HUES64 (cell line): Measurements from ENCODE around the gene RPS6KA2.

Experiments
- H3K27ac ChIP-seq: 2 replicates; pipeline ENCODE4 v1.7.0; 2013; ENCODE audit warnings: low read depth, low read length, inconsistent platforms
- H3K27me3 ChIP-seq: 2 replicates; pipeline ENCODE4 v1.6.1; 2013; ENCODE audit warnings: mild to moderate bottlenecking, low read length; ENCODE audit not compliant: insufficient read depth
- H3K36me3 ChIP-seq: 2 replicates; pipeline ENCODE4 v1.6.1; 2013; ENCODE audit warnings: mild to moderate bottlenecking, low read length; ENCODE audit not compliant: insufficient read depth
- H3K4me1 ChIP-seq: 2 replicates; pipeline ENCODE4 v1.6.1; 2013; ENCODE audit warnings: mild to moderate bottlenecking, low read length, moderate library complexity; ENCODE audit not compliant: insufficient read depth
- H3K4me3 ChIP-seq: 2 replicates; pipeline ENCODE4 v1.5.1; 2013; ENCODE audit warnings: mild to moderate bottlenecking, low read length, moderate library complexity
- H3K9ac ChIP-seq: 2 replicates; pipeline ENCODE4 v1.6.1; 2013; ENCODE audit warnings: mild to moderate bottlenecking, low read depth, low read length
- H3K9me3 ChIP-seq: 2 replicates; pipeline ENCODE4 v1.6.1; 2013; ENCODE audit warnings: low read depth, low read length; ENCODE audit not compliant: insufficient read depth
- WGBS: fragments of 150-250, 120-280 bp; methylation state at CpG from one replicate; pipeline ENCODE4 v1.1.7; 2013; ENCODE audit warnings: missing lambda C conversion rate; 5-methylcytosine and 5-hydroxymethylcytosine counted together

RPS6KA2 gene

DNA sequence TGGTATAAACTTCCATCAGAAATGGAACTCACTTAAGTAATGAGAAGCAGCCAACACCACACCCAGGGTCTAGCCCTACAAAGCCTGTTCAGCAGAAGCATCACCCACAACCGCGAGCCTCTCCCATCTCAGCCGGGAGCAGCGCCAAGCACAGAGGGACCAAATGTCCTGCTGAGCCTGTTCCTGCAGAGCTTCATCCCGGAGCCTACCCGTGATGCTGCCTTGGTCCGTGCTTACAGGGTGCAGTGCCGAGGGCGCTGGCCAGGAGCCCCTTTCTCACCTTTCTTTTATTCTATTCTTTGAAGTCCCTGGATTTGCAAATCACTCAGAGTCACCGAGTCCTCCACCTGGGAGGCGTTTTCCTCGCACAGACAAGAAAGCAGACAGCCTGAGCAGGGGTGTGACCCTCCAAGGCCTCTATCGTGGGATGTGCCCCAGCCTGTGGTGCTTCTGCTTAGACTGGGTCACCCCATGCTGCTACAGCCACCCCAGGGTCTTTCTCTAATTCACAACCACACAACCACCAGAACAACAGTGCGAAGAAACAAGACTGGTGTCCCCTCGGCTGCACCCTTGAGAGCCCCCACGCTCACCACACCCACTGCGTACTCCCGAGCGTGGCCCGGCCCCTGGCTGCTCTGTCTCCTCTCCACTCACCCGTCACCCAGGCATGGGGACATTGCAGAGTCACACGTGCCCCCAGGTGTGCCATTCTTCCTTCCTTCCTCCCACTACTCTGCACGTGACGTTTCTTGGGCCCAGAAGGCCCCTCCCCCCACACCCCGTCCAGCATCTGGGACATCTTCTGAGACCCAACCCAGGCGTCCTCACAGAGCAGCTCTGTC lies 152.1 kb downstream of the RPS6KA2 start:
- Histone ChIP-seq H3K27ac (no peak overlapping the region), H3K4me3 (no peak overlapping the region), H3K4me1 (no peaks in the 10 kb centered on the region), H3K9ac (no peak overlapping the region), H3K27me3 (no peaks in the 10 kb centered on the region), H3K9me3 (no peaks in the 10 kb centered on the region), H3K36me3 (no peaks in the 10 kb centered on the region)
- WGBS, result 88% methylated on average over 26 of the region's 26 CpGs

DNA sequence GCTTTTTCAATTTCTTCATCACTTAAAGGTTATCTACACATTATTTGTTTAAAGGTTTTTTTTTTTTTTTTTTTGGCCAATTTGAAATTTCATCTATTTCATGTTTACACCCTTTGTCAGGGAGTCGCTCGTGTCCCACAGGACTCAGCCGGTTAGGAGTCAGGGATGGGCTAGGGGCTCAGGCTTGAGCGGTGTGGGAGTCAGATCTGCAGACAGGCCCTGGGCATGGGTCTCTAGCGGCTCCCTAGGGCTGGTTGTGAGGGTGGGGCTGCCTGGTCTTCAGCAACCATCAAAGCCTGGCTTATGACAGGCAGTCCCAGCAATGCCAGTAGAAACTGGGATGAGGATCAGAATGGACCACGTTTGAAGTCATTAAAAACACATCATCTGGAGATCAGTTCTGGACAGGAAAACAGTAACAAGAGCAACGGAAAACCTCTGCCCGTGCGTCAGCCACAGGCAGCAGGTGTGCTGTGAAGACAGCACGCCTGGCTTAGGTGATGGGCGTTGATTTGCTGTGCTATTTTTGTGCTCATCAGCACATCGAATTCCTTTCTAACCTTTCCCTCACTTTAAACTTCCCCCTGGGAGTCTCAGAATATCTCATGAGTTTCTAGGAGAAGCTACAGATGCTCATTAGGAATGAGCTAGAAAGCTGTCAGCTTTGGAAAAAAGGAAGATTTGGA lies 153.0 kb downstream of the RPS6KA2 start:
- H3K4me3 ChIP-seq, result no peak overlapping the region
- 93% methylated on average over 12 of the region's 12 CpGs for WGBS
- no peak overlapping the region for H3K9ac ChIP-seq
- H3K36me3 ChIP-seq, result no peaks in the 10 kb centered on the region
- no peaks in the 10 kb centered on the region for H3K9me3 ChIP-seq
- no peaks in the 10 kb centered on the region for H3K27me3 ChIP-seq
- no peaks in the 10 kb centered on the region for H3K4me1 ChIP-seq
- no peak overlapping the region for H3K27ac ChIP-seq

DNA sequence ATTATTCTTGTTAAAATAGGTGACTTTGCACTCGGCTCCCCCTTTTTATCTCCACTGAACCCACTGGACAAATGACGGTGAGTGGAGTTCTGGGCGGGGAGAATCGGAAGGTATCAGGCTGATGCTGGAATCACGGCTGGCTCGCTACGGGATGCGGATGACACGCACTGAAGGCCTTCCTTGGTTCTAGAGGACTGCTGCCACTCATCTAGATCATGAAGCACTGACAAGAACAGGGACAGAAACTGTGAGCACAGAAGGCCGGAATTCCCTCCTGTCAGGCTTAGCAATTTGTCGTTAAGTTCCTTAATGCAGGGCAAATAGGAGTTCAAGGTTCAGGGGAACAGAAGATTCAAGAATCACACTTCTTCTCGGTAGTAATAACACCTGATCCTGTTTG lies 154.4 kb downstream of the RPS6KA2 start:
- Histone ChIP-seq H3K9ac (no peak overlapping the region), H3K9me3 (no peaks in the 10 kb centered on the region), H3K4me1 (no peaks in the 10 kb centered on the region), H3K36me3 (no peaks in the 10 kb centered on the region), H3K27me3 (no peaks in the 10 kb centered on the region), H3K4me3 (no peak overlapping the region), H3K27ac (no peak overlapping the region)
- WGBS, result 95% methylated on average over 12 of the region's 12 CpGs

DNA sequence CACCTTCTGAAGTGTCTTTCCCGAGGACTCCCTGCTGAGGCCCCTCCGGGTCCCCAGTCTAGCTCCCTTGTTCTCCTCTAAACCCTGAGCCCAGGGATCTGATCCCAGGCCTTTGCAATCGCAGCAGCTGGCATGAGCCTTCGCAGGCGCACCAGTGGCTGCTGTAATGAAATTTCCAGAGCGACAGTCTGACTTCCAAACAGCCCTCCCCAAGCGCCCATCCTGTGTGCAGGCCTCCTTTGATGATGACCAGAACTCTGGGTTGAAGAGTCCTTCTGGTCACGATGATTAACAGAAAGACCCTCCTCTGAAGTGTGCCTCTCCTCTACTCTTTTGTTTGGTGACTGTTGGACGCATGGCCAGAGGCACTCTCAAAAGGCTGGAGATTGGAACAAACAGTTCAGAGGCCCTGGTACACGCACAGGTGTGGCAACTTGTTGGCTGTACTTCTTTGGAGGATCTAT lies 155.2 kb downstream of the RPS6KA2 start:
- no peaks in the 10 kb centered on the region for H3K27me3 ChIP-seq
- 92% methylated on average over 10 of the region's 10 CpGs for WGBS
- no peak overlapping the region for H3K9ac ChIP-seq
- no peak overlapping the region for H3K27ac ChIP-seq
- H3K36me3 ChIP-seq, result no peaks in the 10 kb centered on the region
- no peaks in the 10 kb centered on the region for H3K9me3 ChIP-seq
- H3K4me1 ChIP-seq, result no peaks in the 10 kb centered on the region
- H3K4me3 ChIP-seq, result no peak overlapping the region

DNA sequence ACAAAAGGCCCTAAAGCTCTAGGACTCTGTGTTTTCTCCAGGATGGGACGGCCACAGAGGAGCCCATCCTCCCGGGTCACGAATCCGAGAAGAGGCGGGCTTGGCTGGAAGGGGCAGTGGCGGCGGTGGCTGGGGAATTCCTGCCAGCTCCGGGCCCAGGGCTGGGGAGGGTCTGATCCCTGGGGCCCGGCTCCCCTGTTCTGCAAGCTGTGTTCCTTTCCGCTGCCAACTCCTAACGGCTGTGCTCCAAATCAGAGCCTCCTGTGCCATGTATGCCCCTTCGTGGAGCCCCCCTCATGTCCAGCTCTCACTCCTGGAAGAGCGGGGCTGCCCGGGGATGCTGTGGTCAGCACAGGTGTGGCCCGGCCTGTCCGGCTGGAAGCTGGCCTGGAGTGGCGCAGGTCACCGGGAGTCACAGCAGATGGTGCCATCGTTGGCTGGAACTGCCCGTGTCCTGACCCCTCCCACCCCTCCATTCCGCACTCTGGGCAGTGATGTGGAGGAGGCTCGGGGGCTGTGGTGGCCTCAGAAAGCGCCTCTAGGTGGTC lies 156.1 kb downstream of the RPS6KA2 start:
- H3K9me3 ChIP-seq, result no peaks in the 10 kb centered on the region
- H3K27ac ChIP-seq, result no peak overlapping the region
- WGBS, result 90% methylated on average over 23 of the region's 23 CpGs
- H3K4me3 ChIP-seq, result no peak overlapping the region
- H3K36me3 ChIP-seq, result no peaks in the 10 kb centered on the region
- no peaks in the 10 kb centered on the region for H3K4me1 ChIP-seq
- H3K9ac ChIP-seq, result no peak overlapping the region
- no peaks in the 10 kb centered on the region for H3K27me3 ChIP-seq

DNA sequence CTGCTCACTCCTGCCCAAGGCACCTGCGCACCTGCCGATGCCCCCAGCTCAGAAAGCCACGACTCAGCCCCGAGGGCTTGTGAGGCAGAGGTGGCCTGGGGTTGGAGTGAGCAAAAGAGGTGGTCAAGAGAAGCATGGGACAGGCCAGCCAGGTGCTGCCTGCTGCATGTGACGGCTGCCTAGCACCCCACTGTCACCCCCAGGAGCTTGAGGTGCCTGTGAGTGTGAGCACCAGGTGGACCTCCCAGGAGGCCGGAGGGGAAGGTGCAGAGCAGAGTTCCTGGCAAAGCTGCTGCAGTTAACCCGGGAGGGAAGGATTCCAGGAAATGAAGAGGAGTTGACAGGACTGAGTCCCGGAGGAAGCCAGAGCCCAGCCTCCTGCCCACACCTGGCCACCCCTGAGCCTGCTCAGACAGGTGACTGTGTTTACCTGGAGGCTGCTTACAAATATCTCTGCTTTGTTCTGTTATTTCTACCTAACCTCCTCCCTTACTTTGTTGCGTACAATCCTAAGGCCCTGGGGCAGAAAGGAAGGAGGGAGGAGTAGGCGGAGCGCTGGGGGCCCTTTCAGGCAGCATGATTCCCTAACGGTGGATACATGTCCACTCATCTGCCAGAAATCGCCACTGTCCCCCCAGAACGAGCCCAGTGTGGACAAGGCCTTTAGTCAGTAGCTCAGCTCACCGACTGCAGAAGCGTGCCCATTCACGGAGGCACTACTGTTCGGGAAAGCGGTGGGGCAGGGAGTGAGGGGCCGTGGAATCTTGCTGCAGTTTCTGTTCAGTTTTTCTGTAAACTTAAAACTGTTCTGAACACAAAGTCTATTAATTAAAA lies 156.8 kb downstream of the RPS6KA2 start:
- Histone ChIP-seq H3K4me1 (no peaks in the 10 kb centered on the region), H3K27me3 (no peaks in the 10 kb centered on the region), H3K4me3 (no peak overlapping the region), H3K9ac (no peak overlapping the region), H3K27ac (no peak overlapping the region), H3K36me3 (no peaks in the 10 kb centered on the region), H3K9me3 (no peaks in the 10 kb centered on the region)
- WGBS, result 89% methylated on average over 20 of the region's 20 CpGs

DNA sequence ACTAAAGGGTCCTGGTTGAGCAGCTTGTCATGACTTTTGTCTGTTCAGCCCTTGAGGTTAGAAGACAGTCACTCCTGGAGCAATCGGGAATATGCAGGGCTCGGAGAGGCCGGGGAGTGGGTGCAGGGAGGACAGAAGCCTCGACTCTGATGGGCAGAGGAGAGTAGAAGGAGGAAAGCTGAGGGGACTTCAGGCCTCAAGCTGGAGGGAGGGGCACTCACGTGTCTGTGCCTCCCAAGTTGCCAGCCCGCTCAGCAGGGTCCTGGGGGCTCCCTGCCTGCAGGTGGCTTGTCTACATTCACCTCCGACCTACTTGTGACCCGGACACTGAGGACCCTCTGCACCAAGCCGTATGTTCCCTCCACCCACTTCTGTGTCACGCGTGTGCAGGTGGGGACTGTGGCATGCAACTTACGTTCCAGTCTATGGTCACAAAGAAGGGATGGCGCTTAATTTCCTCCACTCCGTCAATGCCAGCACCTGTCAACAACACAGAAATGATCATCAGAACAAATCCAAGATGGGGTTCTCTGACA lies 157.6 kb downstream of the RPS6KA2 start:
- H3K4me1 ChIP-seq, result no peaks in the 10 kb centered on the region
- no peaks in the 10 kb centered on the region for H3K9me3 ChIP-seq
- no peak overlapping the region for H3K27ac ChIP-seq
- no peak overlapping the region for H3K9ac ChIP-seq
- H3K36me3 ChIP-seq, result no peaks in the 10 kb centered on the region
- no peak overlapping the region for H3K4me3 ChIP-seq
- 93% methylated on average over 14 of the region's 14 CpGs for WGBS
- no peaks in the 10 kb centered on the region for H3K27me3 ChIP-seq

DNA sequence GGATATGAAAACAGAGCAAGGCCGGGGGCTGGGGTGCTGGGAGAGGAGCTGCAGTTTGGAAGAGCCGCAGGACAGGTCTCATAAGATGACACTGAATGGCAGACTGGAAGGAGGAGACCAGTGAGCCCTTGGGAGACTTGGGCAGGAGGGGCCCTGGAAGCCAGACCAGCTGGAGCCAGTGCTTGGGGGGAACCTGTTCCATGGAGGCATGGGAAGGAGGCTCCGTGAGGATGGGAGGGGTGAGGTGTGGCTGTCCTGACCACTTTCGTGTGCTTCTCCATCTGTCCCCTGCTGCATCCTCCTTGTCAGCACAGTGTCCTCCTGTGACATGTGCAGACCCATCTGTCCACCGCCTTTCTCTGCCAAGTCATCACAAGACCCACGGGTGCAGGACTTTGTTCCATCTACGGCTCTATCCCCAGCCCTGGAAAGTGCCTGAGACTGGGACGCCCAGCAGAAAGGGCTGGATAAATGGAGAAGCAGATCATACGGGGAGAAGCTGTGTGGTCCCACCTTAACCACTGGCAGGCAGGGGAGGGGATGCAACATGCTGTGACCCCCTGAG lies 159.5 kb downstream of the RPS6KA2 start:
- Histone ChIP-seq H3K9me3 (no peaks in the 10 kb centered on the region), H3K27ac (no peak overlapping the region), H3K9ac (no peak overlapping the region), H3K4me1 (no peaks in the 10 kb centered on the region), H3K4me3 (no peak overlapping the region), H3K36me3 (no peaks in the 10 kb centered on the region), H3K27me3 (no peaks in the 10 kb centered on the region)
- WGBS, result 96% methylated on average over 9 of the region's 9 CpGs

DNA sequence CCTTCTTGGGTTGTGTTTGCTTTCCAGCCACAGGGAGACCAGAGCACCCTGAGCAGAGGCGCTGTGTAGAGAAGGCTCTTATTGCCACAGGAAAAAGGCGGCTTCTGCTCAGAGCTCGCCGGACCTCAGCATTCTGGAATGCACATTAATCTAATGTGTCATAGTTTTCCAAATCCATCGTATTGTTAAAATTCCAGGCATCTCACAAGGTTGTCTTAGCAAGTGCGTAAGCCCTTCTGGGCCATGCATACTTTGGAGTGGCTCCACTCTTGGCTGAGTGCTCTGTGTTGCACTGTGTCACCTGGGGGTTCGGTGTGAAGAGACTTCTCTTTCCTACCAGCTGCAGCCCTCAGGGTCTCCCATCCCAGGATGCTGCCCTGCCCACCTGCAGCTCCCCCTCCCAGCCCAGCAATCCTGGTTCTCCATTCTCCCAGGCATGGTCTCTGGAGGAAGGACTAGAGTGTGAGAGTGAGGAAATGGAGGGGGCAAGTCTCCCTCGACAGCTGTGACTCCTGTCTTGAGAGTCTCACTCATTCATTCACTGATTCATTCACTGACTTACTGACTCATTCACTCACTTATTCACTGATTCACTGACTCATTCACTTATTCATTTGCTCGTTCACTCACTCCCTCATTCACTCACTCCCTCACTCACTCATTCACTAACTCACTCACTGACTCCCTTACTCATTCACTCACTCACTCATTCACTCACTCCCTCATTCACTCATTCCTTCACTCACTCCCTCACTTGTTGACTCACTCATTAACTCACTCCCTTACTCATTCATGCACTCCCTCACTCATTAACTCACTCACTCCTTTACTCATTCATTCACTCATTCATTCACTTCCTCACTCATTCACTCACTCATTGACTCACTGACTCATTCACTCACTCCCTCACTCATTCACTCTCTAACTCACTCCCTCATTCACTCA lies 160.6 kb downstream of the RPS6KA2 start:
- WGBS, result 85% methylated on average over 9 of the region's 9 CpGs
- no peaks in the 10 kb centered on the region for H3K27me3 ChIP-seq
- no peaks in the 10 kb centered on the region for H3K9me3 ChIP-seq
- no peaks in the 10 kb centered on the region for H3K4me1 ChIP-seq
- no peak overlapping the region for H3K27ac ChIP-seq
- no peak overlapping the region for H3K4me3 ChIP-seq
- no peak overlapping the region for H3K9ac ChIP-seq
- no peaks in the 10 kb centered on the region for H3K36me3 ChIP-seq

DNA sequence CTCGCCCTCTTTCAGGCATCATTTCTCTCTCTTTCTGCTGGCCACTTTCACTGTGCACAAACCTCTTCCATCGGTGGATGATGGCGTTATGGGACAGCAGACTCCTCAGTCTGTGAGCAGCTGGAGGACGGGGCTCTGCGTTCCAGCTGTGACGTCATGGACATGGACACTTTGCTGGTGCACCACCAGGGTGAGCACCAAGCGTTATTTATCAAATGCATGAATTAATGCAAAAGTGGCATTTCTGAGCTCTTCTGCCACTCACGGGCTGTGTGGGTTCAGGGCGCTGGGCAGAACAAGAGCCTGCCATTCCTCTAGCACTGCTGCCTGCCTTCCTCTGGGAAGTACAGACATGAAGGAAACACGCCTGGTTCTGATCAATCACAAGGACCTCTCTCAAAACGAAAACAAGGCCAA lies 161.4 kb downstream of the RPS6KA2 start:
- Histone ChIP-seq H3K36me3 (no peaks in the 10 kb centered on the region), H3K9ac (no peak overlapping the region), H3K27me3 (no peaks in the 10 kb centered on the region), H3K27ac (no peak overlapping the region), H3K4me1 (no peaks in the 10 kb centered on the region), H3K9me3 (no peaks in the 10 kb centered on the region), H3K4me3 (no peak overlapping the region)
- WGBS, result 91% methylated on average over 11 of the region's 11 CpGs
